ENCODE measurements around the gene CLEC17A. TPM values are rescaled to one million over a fixed set of nuclear protein-coding genes. Genes with fewer than 3 reads are reported as not detected.

Gene CLEC17A
- total and polyA plus RNA-seq, 8 donors, result 0.18 TPM; not detected in 6

- Histone ChIP-seq H3K4me1 (no peaks in the 10 kb centered on the region), H3K4me3 (no peak overlapping the region), H3K9me3 (no peaks in the 10 kb centered on the region), H3K36me3 (no peaks in the 10 kb centered on the region), H3K27ac (no peak overlapping the region), H3K27me3 (peaks cover 0 to 31% (median 0%) of the 10 kb centered on the region in 3 donors)
- WGBS, 5 donors, result 89 to 93% (median 91%) methylated on average over 3 of the region's 3 CpGs
- TF ChIP-seq CTCF (IDR thresholded peaks at IDR 0.05), result no peak
- no peak for TF ChIP-seq POLR2AphosphoS5 (IDR thresholded peaks at IDR 0.05)
- no peak for TF ChIP-seq EP300 (IDR thresholded peaks at IDR 0.05)
- TF ChIP-seq POLR2A (IDR thresholded peaks at IDR 0.05), result no peak
- intact Hi-C loops (cut with DNase I; ENCODE audit: low total_unique reads), result no loop called here
- no peak for DNase-seq
These were observed 12.7 kb downstream of the CLEC17A start for GRCh38 chr19:14595558-14595957.

- H3K27me3 ChIP-seq, result peaks cover 0 to 6% (median 0%) of the 10 kb centered on the region in 3 donors
- no peak for TF ChIP-seq CTCF (IDR thresholded peaks at IDR 0.05)
- no peak for TF ChIP-seq EP300 (IDR thresholded peaks at IDR 0.05)
- no peak for TF ChIP-seq POLR2A (IDR thresholded peaks at IDR 0.05)
- TF ChIP-seq POLR2AphosphoS5 (IDR thresholded peaks at IDR 0.05), result no peak
- H3K4me3 ChIP-seq, result no peak overlapping the region
- WGBS, 5 donors, result 83 to 92% (median 89%) methylated on average over 8 of the region's 8 CpGs
- intact Hi-C loops (cut with DNase I; ENCODE audit: low total_unique reads), result no loop called here
- peaks cover 0 to 14% (median 4%) of the 10 kb centered on the region in 4 donors for H3K9me3 ChIP-seq
- H3K36me3 ChIP-seq, result no peaks in the 10 kb centered on the region
- H3K27ac ChIP-seq, result no peak overlapping the region
- no peaks in the 10 kb centered on the region for H3K4me1 ChIP-seq
- DNase-seq, result no peak
These were observed 16.8 kb downstream of the CLEC17A start for GRCh38 chr19:14599548-14600147.

- no peak for TF ChIP-seq EP300 (IDR thresholded peaks at IDR 0.05)
- TF ChIP-seq CTCF (IDR thresholded peaks at IDR 0.05), result no peak
- no peak for TF ChIP-seq POLR2AphosphoS5 (IDR thresholded peaks at IDR 0.05)
- no peak for TF ChIP-seq POLR2A (IDR thresholded peaks at IDR 0.05)
- intact Hi-C loops (cut with DNase I; ENCODE audit: low total_unique reads), result no loop called here
- Histone ChIP-seq H3K4me1 (no peaks in the 10 kb centered on the region), H3K27me3 (no peaks in the 10 kb centered on the region), H3K9me3 (peaks cover 0 to 14% (median 4%) of the 10 kb centered on the region in 4 donors), H3K27ac (no peak overlapping the region), H3K4me3 (no peak overlapping the region), H3K36me3 (no peaks in the 10 kb centered on the region)
- WGBS, 5 donors, result 78 to 87% (median 84%) methylated on average over 2 of the region's 2 CpGs
- no peak for DNase-seq
These were observed 21.1 kb downstream of the CLEC17A start for GRCh38 chr19:14603990-14604387.

- no peak for DNase-seq
These were observed 23.7 kb downstream of the CLEC17A start for GRCh38 chr19:14606627-14607026.

More at GRCh38 chr19:14606627-14607026, 23.7 kb downstream of the CLEC17A start:
- TF ChIP-seq POLR2AphosphoS5 (IDR thresholded peaks at IDR 0.05) (no peak), EP300 (IDR thresholded peaks at IDR 0.05) (no peak), CTCF (IDR thresholded peaks at IDR 0.05) (no peak), POLR2A (IDR thresholded peaks at IDR 0.05) (no peak)
- peaks cover 0 to 12% (median 4%) of the 10 kb centered on the region in 4 donors for H3K9me3 ChIP-seq
- H3K27me3 ChIP-seq, result no peaks in the 10 kb centered on the region
- H3K36me3 ChIP-seq, result no peaks in the 10 kb centered on the region
- intact Hi-C loops (cut with DNase I; ENCODE audit: low total_unique reads), result no loop called here
- 69 to 76% (median 74%) methylated on average over 9 of the region's 9 CpGs for WGBS, 5 donors
- no peaks in the 10 kb centered on the region for H3K4me1 ChIP-seq
- no peak overlapping the region for H3K27ac ChIP-seq
- no peak overlapping the region for H3K4me3 ChIP-seq
